GM12878 (cell line): ENCODE results near the gene P2RX1.

ENCODE experiments used
- KDM1A ChIP-seq: fragments of 200-600 bp; sonication (generic); IDR thresholded peaks from 2 replicates; pipeline ENCODE4 v1.6.1; 2016; ENCODE audit warnings: borderline replicate concordance
- TF ChIP-seq, protein P1 (sequence below): IDR thresholded peaks from 2 replicates; pipeline ENCODE4 v1.6.1; 2012; ENCODE audit warnings: low read depth, low read length, improper control_type of control experiment

DNA sequence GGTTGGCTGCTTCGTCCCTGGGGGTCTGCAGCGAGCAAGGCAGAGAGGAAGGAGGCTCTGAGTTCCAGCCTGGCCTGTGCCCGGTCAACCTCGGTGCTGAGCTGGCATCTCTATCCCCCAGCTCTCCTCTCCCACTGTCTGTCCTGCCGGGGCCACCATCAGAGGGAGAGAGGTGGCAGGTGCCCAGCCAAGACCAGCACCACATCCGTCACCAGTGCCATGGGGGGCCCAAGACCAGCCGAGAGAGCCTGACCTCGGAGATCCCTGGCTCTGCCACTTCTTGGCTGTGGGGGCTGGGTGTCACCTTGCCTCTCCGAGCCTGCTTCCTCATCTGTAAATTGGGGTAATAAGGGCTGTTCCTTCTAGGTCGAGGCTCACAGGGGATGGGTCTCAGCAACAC, 560 bp upstream of the P2RX1 start:
- no peak for TF ChIP-seq KDM1A
- TF ChIP-seq, protein P1, sequence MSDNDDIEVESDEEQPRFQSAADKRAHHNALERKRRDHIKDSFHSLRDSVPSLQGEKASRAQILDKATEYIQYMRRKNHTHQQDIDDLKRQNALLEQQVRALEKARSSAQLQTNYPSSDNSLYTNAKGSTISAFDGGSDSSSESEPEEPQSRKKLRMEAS, result no peak
